CD14-positive monocyte (primary cell): Measurements from ENCODE around the gene SYNPO2. TPM values are rescaled to one million over a fixed set of nuclear protein-coding genes. Genes with fewer than 3 reads are reported as not detected.
"Not testable (repeated sequence)": the region's sequence is repeated elsewhere in the genome, so short reads cannot be mapped to it uniquely, and the experiment has no call there.

Experiments
- DNase-seq, 3 donors: peaks; one replicate each; pipeline ENCODE4 v3.0.0-alpha.2; 2011 to 2022
- H2AFZ ChIP-seq: 2 replicates; pipeline ENCODE4 v1.6.0; 2012; ENCODE audit warnings: mild to moderate bottlenecking, low read depth, low read length, inconsistent platforms; ENCODE audit not compliant: insufficient read depth, poor library complexity, severe bottlenecking
- H3K27ac ChIP-seq, 2 donors: 1 replicate in 1 of 2; 2 replicates in 1 of 2; pipeline ENCODE4 v1.5.1; 2012 to 2013; ENCODE audit warnings: low read length in 2 of 2, control low read depth in 1 of 2, inconsistent platforms in 1 of 2, low read depth in 1 of 2, mild to moderate bottlenecking in 1 of 2
- H3K27me3 ChIP-seq, 2 donors: one replicate each; pipeline versions ENCODE4 v1.6.0 to v1.6.1; 2011 to 2013; ENCODE audit warnings: low read length in 2 of 2; ENCODE audit not compliant: control insufficient read depth in 2 of 2, insufficient read depth in 2 of 2
- H3K36me3 ChIP-seq, 2 donors: replicated peaks in 1 of 2; 1 replicate in 1 of 2; 2 replicates in 1 of 2; pipeline versions ENCODE4 v1.5.1 to v1.6.1; 2012 to 2013; ENCODE audit warnings: low read length in 2 of 2, control low read depth in 1 of 2, inconsistent platforms in 1 of 2, mild to moderate bottlenecking in 1 of 2; ENCODE audit not compliant: insufficient read depth in 2 of 2, control insufficient read depth in 1 of 2
- H3K4me1 ChIP-seq, 2 donors: 1 replicate in 1 of 2; 2 replicates in 1 of 2; pipeline versions ENCODE4 v1.5.1 to v1.6.1; 2012 to 2013; ENCODE audit warnings: low read length in 2 of 2, control low read depth in 1 of 2, inconsistent platforms in 1 of 2, mild to moderate bottlenecking in 1 of 2, moderate library complexity in 1 of 2; ENCODE audit not compliant: insufficient read depth in 2 of 2, control insufficient read depth in 1 of 2
- H3K4me2 ChIP-seq: replicated peaks from 2 replicates; pipeline ENCODE3; 2012; ENCODE audit warnings: low read length, moderate library complexity, mild to moderate bottlenecking; ENCODE audit not compliant: poor library complexity, severe bottlenecking; ENCODE audit errors: extremely low read depth
- H3K4me3 ChIP-seq, 3 experiments: fragments of 200-600 bp in 1 of 3; sonication (generic) in 1 of 3; replicated peaks in 1 of 3; 1 replicate in 2 of 3; 2 replicates in 1 of 3; pipeline ENCODE4 v1.5.1; 2011 to 2013; ENCODE audit warnings: low read length in 3 of 3, mild to moderate bottlenecking in 3 of 3, control low read depth in 2 of 3, low read depth in 2 of 3, inconsistent platforms in 1 of 3, moderate library complexity in 1 of 3
- H3K79me2 ChIP-seq: 2 replicates; pipeline ENCODE4 v1.6.0; 2012; ENCODE audit warnings: mild to moderate bottlenecking, control low read depth, inconsistent platforms, low read length, moderate library complexity; ENCODE audit not compliant: insufficient read depth
- H3K9ac ChIP-seq: 2 replicates; pipeline ENCODE4 v1.6.0; 2017; ENCODE audit warnings: low read length, mild to moderate bottlenecking; ENCODE audit not compliant: insufficient read depth, poor library complexity, severe bottlenecking
- H3K9me3 ChIP-seq, 2 donors: replicated peaks in 1 of 2; 1 replicate in 1 of 2; 2 replicates in 1 of 2; pipeline versions ENCODE4 v1.5.1 to v1.6.1; 2012 to 2013; ENCODE audit warnings: low read length in 2 of 2, control low read depth in 1 of 2; ENCODE audit not compliant: control insufficient read depth in 1 of 2, insufficient read depth in 1 of 2
- H4K20me1 ChIP-seq: 2 replicates; pipeline ENCODE4 v1.6.0; 2012; ENCODE audit warnings: mild to moderate bottlenecking, low read length, control low read depth, moderate library complexity; ENCODE audit not compliant: insufficient read depth
- H3K27ac Mint-ChIP-seq, 7 donors: one replicate each; pipeline ENCODE4 v1.8.0; 2020; ENCODE audit warnings: mild to moderate bottlenecking in 7 of 7, mixed read lengths in 7 of 7, moderate library complexity in 6 of 7, inconsistent platforms in 2 of 7
- H3K27me3 Mint-ChIP-seq, 3 donors: one replicate each; pipeline ENCODE4 v1.8.0; 2021 to 2022; ENCODE audit warnings: low read depth in 3 of 3, mild to moderate bottlenecking in 3 of 3, mixed read lengths in 3 of 3, moderate library complexity in 3 of 3, inconsistent platforms in 1 of 3
- H3K36me3 Mint-ChIP-seq, 2 donors: one replicate each; pipeline ENCODE4 v1.8.0; 2020; ENCODE audit warnings: mixed read lengths in 2 of 2, inconsistent platforms in 1 of 2, mild to moderate bottlenecking in 1 of 2
- H3K4me1 Mint-ChIP-seq: one replicate; pipeline ENCODE4 v1.8.0; 2020; ENCODE audit warnings: mild to moderate bottlenecking, mixed read lengths
- H3K4me3 Mint-ChIP-seq, 2 donors: one replicate each; pipeline ENCODE4 v1.8.0; 2020; ENCODE audit warnings: mild to moderate bottlenecking in 2 of 2, mixed read lengths in 2 of 2, moderate library complexity in 1 of 2
- H3K9me3 Mint-ChIP-seq, 7 donors: one replicate each; pipeline ENCODE4 v1.8.0; 2020 to 2022; ENCODE audit warnings: mixed read lengths in 7 of 7, mild to moderate bottlenecking in 6 of 7, moderate library complexity in 6 of 7, inconsistent platforms in 2 of 7
- CTCF ChIP-seq: fragments of 200-600 bp; IDR thresholded peaks from one replicate; pipeline ENCODE4 v1.8.0; 2022; ENCODE audit warnings: antibody characterized with exemption, mild to moderate bottlenecking
- WGBS: methylation state at CpG from one replicate; pipeline ENCODE4 v1.1.5; 2013; ENCODE audit warnings: missing lambda C conversion rate; ENCODE audit not compliant: insufficient coverage; 5-methylcytosine and 5-hydroxymethylcytosine counted together
- intact Hi-C, 2 donors: fragments of 100-400 bp; cut with micrococcal nuclease; formaldehyde crosslinking; loops; one replicate each; pipeline versions ENCODE4 v1.15.0 to v1.15.1; 2023
- polyA plus RNA-seq, 3 donors: library from polyadenylated mRNA; depleted of rRNA in 1 of 3; unstranded in 2 of 3; stranded (reverse) in 1 of 3; fragments of 300-500 nt in 2 of 3; fragments of >200 nt in 1 of 3; fragmentation: Illumina TruSeq in 2 of 3; gene quantifications; 1 replicate in 2 of 3; 2 replicates in 1 of 3; pipeline ENCODE4 v1.2.3, GENCODE V29; 2012 to 2021

Gene SYNPO2
- polyA plus RNA-seq, 3 donors: 0.04 TPM; not detected in 2

GRCh38 chr4:119005928-119006460 lies 117.3 kb downstream of the SYNPO2 start:
- Mint-ChIP-seq H3K27ac (no peak overlapping the region), H3K4me1 (peaks cover 47% of the 10 kb centered on the region), H3K27me3 (peaks cover 0 to 2% (median 1%) of the 10 kb centered on the region in 3 donors), H3K9me3 (peaks cover 0 to 11% (median 7%) of the 10 kb centered on the region in 7 donors), H3K4me3 (no peak overlapping the region), H3K36me3 (peaks cover 0 to 4% of the 10 kb centered on the region in 2 donors)
- H4K20me1 ChIP-seq: no peaks in the 10 kb centered on the region
- no peaks in the 10 kb centered on the region for H3K27me3 ChIP-seq
- intact Hi-C loops: loop anchor here in 1 of 2 donors (10.0 kb wide), 1 partner anchor 99 kb away; no protein-coding TSS in a partner anchor
- peaks cover 39 to 52% of the 10 kb centered on the region in 2 donors for H3K4me1 ChIP-seq
- no peak overlapping the region for H3K9ac ChIP-seq
- DNase-seq: no peak
- H3K4me2 ChIP-seq: no peak overlapping the region
- H3K36me3 ChIP-seq: no peaks in the 10 kb centered on the region
- H3K27ac ChIP-seq: no peak overlapping the region
- WGBS: no CpG with 5 or more reads among the region's 2 CpGs
- TF ChIP-seq CTCF: no peak
- H3K4me3 ChIP-seq: no peak overlapping the region
- H3K79me2 ChIP-seq: no peaks in the 10 kb centered on the region
- H2AFZ ChIP-seq: no peak overlapping the region
- H3K9me3 ChIP-seq: no peaks in the 10 kb centered on the region

GRCh38 chr4:119008761-119009160 lies 120.1 kb downstream of the SYNPO2 start:
- H3K27ac ChIP-seq: peak overlapping the region in 1 of 2 donors; percentile 65
- DNase-seq: peak in 2 of 3 donors; percentile 52 to 54
- WGBS: no CpG with 5 or more reads among the region's 2 CpGs
- no peaks in the 10 kb centered on the region for H3K36me3 ChIP-seq
- Mint-ChIP-seq H3K4me1 (peaks cover 38% of the 10 kb centered on the region), H3K27ac (peak overlapping the region in 5 of 7 donors; percentile 57 to 90 (median 73)), H3K36me3 (no peaks in the 10 kb centered on the region), H3K9me3 (peaks cover 0 to under 1% (median 0%) of the 10 kb centered on the region in 7 donors), H3K27me3 (peaks cover 0 to 1% (median 0%) of the 10 kb centered on the region in 3 donors), H3K4me3 (no peak overlapping the region)
- no peaks in the 10 kb centered on the region for H4K20me1 ChIP-seq
- no peak for TF ChIP-seq CTCF
- no peaks in the 10 kb centered on the region for H3K27me3 ChIP-seq
- no peak overlapping the region for H3K9ac ChIP-seq
- H3K79me2 ChIP-seq: no peaks in the 10 kb centered on the region
- H3K9me3 ChIP-seq: no peaks in the 10 kb centered on the region
- H3K4me1 ChIP-seq: peaks cover 33 to 40% of the 10 kb centered on the region in 2 donors
- H2AFZ ChIP-seq: no peak overlapping the region
- peak overlapping the region in 1 of 3 experiments; percentile 41 for H3K4me3 ChIP-seq
- intact Hi-C loops: loop anchor here in 1 of 2 donors (10.0 kb wide), 1 partner anchor 96 kb away; no protein-coding TSS in a partner anchor
- peak overlapping the region; percentile 43 for H3K4me2 ChIP-seq

- Histone ChIP-seq H3K4me1 (peaks cover 31 to 37% of the 10 kb centered on the region in 2 donors), H3K27ac (peak overlapping the region in 1 of 2 donors; percentile 65)
- H3K4me1 Mint-ChIP-seq: peaks cover 37% of the 10 kb centered on the region
- H2AFZ ChIP-seq, H3K36me3 ChIP-seq, H3K36me3 Mint-ChIP-seq, H3K9me3 Mint-ChIP-seq, H3K9me3 ChIP-seq, H3K27me3 ChIP-seq, H4K20me1 ChIP-seq, H3K4me3 Mint-ChIP-seq, H3K4me2 ChIP-seq, H3K9ac ChIP-seq, H3K79me2 ChIP-seq, H3K4me3 ChIP-seq, H3K27me3 Mint-ChIP-seq, intact Hi-C loops: not testable (repeated sequence)
- peak; percentile 64 to 92 (median 81) for DNase-seq
- peak overlapping the region; percentile 79 to 94 (median 87) for H3K27ac Mint-ChIP-seq
- no CpG with 5 or more reads among the region's 2 CpGs for WGBS
Observed at GRCh38 chr4:119010221-119010620, 121.6 kb downstream of the SYNPO2 start.
